SHP77 (cell line): ENCODE results near the gene PHACTR1.
"Not testable (repeated sequence)": the region's sequence is repeated elsewhere in the genome, so short reads cannot be mapped to it uniquely, and the experiment has no call there.

ENCODE experiments used
- DNase-seq, 2 experiments: peaks; one replicate each; lab custom pipeline; 2025; lab: John Stamatoyannopoulos, UW

Gene PHACTR1

GRCh38 chr6:13307508-13307995 is 591.0 kb downstream of the PHACTR1 start:
- no peak for DNase-seq

- no peak for DNase-seq
Observed at GRCh38 chr6:13308332-13308731, 591.8 kb downstream of the PHACTR1 start.

GRCh38 chr6:13311155-13311554 is 594.6 kb downstream of the PHACTR1 start:
- DNase-seq = no peak

GRCh38 chr6:13314806-13315205 is 598.2 kb downstream of the PHACTR1 start:
- DNase-seq = no peak

GRCh38 chr6:13315896-13316295 is 599.3 kb downstream of the PHACTR1 start:
- DNase-seq = no peak

- DNase-seq = no peak
Observed at GRCh38 chr6:13318821-13319220, 602.3 kb downstream of the PHACTR1 start.

- DNase-seq = no peak
Observed at GRCh38 chr6:13319891-13320564, 603.5 kb downstream of the PHACTR1 start.

GRCh38 chr6:13326031-13326586 is 609.5 kb downstream of the PHACTR1 start:
- not testable (repeated sequence) for DNase-seq

- no peak for DNase-seq
Observed at GRCh38 chr6:13327691-13328075, 611.1 kb downstream of the PHACTR1 start.

GRCh38 chr6:13328076-13328874 is 611.7 kb downstream of the PHACTR1 start, which contains the start of gene TBC1D7:
TSS of gene TBC1D7 (minus strand) at chr6:13328537. CDS start at chr6:13326898, 1,639 bp downstream.
- DNase-seq = peak; percentile 84 to 87

- no peak for DNase-seq
Observed at GRCh38 chr6:13328875-13329183, 612.3 kb downstream of the PHACTR1 start.

GRCh38 chr6:13331516-13332348 is 615.2 kb downstream of the PHACTR1 start:
- peak; percentile 5 to 9 for DNase-seq

- DNase-seq = no peak
Observed at GRCh38 chr6:13332349-13332706, 615.8 kb downstream of the PHACTR1 start.

GRCh38 chr6:13334953-13335352 is 618.4 kb downstream of the PHACTR1 start:
- no peak for DNase-seq

GRCh38 chr6:13336553-13336952 is 620.0 kb downstream of the PHACTR1 start:
- DNase-seq = peak; percentile 53 to 56

GRCh38 chr6:13338038-13338437 is 621.5 kb downstream of the PHACTR1 start:
- no peak for DNase-seq
